ENCODE results near the gene YJU2.
"Not testable (repeated sequence)": the region's sequence is repeated elsewhere in the genome, so short reads cannot be mapped to it uniquely, and the experiment has no call there.

The YJU2 gene

DNA sequence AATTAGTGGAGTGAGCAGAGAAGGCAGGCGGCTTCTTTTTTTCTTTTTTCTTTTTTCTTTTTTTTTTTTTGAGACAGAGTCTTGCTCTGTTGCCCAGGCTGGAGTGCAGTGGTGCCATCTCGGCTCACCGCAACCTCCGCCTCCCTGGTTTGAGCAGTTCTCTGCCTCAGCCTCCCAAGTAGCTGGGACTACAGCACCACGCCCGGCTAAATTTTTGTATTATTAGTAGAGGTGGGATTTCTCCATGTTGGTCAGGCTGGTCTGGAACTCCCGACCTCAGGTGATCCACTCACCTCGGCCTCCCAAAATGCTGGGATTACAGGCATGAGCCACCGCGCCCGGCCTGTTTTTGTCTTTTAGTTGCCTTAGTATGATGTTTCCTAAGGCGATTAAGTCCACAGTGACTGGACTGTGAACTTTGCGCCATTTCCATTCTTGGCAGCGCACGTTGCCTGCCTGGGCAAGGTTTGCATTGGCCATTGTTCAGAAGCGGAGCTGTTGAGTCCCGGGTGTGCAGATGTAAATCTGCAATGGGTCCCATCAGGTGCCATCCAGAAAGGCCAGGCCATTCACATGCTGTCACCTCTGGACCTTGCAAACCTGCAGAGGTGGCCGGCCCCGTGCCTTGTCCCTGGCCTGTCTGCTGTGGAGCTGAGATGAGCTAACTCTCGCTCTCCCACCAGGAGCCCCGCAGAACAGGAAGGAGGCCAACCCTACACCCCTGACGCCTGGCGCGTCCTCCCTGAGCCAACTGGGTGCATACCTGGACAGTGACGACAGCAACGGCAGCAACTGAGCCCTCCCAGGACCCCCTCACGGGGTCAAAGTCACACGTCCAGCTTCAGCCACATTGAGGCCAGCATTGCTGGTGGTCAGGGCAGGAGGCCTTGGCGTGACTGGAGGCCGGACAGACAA lies 21.3 kb downstream of the YJU2 start:
- no peak for DNase-seq (ENCODE audit: low read depth)

DNA sequence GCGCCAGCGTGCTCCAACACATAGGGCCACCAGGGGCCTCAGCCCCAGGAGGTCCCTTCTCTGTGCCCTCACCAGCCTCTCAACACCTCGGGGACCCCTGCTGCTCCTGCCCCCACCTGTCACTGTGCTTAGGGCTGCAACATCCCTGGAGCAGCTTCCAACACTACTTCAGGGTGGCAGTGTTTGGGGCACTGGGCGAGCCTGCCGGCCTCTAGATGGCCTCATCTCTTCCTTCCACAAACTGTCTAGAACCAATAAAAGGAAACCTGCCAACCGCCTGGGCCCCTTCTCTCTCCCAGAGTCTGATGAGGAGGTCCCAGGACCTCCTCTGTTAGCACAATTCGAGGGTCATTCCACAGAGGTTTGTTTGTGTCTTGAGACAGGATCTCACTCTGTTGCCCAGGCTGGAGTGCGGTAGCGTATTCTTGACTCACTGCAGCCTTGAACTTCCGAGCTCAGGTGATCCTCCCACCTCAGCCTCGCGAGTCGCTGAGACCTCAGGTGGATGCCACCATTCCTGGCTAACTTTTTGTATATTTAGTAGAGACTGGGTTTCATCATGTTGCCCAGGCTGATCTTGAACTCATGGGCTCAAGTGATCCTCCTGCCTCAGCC lies 22.0 kb downstream of the YJU2 start:
- DNase-seq (ENCODE audit: low read depth) = no peak

DNA sequence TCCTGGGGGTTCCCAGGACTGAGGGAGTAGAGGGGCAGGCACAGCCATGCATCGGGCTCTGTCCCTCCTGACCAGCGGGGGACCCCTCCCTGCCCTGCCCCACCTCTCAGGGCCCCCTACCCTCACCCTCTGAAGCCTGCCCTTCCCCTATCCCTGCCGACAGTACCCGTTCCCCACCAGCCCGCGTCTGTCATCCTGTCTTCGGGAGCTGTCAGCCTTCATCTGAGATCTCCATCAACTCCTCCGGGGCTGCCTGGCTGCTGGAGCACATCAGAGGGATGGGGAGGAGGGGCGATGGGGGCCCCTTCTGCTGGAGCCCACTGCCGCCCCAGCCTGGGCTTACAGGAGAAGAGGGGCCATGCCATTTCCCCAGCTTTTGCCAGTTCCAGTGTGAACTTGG lies 26.0 kb downstream of the YJU2 start:
- no peak for DNase-seq (ENCODE audit: low read depth)

DNA sequence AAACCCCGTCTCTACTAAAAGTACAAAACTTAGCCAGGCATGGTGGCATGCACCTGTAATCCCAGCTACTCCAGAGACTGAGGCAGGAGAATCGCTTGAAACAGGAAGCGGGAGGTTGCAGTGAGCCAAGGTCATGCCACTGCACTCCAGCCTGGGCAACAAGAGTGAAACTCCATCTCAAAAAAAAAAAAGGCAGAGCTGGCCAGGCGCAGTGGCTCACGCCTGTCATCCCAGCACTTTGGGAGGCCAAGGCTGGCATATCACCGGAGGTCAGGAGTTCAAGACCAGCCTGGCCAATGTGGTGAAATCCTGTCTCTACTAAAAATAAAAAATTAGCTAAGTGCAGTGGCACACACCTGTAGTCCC lies 27.4 kb downstream of the YJU2 start:
- DNase-seq (ENCODE audit: low read depth) = not testable (repeated sequence)

DNA sequence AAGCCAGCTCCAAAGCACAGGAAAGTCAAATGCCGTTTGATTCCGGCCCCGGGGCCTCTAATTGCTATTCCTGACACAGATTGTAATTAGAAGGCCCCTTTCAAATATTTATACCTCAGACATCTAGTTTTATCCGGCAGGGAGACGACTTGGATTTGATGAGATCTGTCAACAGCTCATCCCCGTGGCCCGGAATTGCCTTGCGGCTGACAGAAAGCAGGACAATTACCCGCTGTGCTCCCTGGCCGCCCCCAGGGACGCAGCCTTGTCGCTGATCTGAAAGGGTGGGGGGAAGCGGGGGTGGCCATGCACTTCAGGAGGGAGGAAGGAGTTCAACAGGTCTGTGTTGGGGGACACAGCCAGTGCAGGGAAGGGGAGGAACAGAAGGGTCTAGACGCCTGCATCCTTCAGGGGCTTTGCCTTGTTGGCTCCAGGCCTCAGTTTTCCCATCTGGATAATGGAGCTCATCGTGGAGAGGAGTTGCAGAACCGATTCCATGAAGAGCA lies 30.4 kb downstream of the YJU2 start:
- DNase-seq (ENCODE audit: low read depth) = no peak

DNA sequence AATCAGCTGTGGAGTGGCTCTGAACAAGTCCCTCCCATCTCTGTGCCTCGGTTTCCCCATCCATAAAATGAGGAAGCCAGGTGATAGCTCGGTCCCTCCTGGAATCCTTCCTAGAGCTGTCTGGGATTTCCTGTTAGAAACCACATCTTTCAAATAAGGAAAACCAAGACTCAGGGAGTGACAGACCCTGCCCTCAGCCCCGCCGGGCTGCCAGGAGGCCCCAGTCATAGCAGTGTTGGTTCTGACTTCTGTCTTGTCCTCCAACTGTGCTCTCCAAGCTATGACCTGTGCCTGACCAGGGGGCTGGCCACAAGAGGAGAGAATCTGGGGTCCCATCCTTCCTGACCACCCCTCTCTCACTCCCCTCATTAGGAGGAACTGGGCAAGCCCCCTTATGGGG lies 31.1 kb downstream of the YJU2 start:
- DNase-seq (ENCODE audit: low read depth) = no peak

DNA sequence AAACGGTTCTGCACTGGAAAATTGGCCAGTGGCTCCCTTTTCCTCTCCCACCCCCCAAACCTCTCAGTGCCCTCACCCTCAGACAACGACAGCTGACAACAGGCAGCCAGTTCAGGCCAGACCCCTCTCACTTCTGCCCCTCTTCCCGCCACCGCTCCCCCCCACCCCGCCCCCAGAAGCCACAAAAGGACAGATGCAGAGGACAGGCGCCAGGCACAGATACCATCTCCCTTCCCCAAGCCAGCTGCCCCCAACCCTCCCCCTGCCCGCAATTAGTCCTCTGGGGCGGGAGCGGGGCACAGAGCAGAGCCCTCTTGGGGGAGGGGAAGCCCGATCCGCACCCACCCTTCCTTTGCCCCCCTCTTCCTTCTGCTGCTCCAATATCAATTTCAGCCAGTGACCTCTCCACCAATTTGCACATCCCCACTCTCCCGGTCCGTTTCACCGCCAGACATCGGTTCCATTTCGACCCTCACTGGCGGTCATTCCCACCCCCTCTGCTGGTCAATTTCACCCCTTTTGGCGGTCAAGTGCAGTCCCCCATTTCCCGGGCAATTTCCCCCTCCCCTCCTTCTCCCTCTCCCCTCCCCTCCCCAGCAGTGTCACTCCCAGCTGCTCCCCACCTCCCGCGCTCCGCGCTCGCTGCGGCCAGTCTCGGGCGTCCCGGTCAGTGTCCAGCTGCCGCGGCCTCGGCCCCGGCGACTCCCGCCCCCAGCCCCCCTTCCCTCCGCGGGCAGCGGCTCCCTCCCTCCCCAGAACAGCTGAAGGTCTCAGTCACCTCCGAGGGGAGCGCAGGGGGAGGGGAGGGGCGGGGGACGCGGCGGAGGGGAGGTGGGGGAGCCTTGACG lies 31.8 kb downstream of the YJU2 start, which contains the start of gene SHD:
Gene SHD, plus strand, starts transcription at position 848 of the 848 bp plus-strand sequence. CDS start 798 bp downstream, outside the sequence.
- DNase-seq (ENCODE audit: low read depth) = no peak

DNA sequence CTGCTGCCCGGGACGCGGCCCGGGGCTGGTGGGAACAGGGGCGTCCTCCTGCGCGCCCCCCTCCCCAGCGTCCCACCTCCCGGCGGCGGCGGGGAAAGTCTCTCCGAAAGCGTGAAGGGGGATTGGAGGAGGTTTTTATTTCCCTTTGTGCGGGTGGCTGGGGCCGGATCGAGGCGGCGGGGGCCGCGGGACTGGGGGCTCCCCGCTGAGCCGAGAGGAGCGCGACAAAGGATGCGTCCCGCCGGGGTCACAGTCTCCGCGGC lies 32.3 kb downstream of the YJU2 start:
- DNase-seq (ENCODE audit: low read depth) = no peak

DNA sequence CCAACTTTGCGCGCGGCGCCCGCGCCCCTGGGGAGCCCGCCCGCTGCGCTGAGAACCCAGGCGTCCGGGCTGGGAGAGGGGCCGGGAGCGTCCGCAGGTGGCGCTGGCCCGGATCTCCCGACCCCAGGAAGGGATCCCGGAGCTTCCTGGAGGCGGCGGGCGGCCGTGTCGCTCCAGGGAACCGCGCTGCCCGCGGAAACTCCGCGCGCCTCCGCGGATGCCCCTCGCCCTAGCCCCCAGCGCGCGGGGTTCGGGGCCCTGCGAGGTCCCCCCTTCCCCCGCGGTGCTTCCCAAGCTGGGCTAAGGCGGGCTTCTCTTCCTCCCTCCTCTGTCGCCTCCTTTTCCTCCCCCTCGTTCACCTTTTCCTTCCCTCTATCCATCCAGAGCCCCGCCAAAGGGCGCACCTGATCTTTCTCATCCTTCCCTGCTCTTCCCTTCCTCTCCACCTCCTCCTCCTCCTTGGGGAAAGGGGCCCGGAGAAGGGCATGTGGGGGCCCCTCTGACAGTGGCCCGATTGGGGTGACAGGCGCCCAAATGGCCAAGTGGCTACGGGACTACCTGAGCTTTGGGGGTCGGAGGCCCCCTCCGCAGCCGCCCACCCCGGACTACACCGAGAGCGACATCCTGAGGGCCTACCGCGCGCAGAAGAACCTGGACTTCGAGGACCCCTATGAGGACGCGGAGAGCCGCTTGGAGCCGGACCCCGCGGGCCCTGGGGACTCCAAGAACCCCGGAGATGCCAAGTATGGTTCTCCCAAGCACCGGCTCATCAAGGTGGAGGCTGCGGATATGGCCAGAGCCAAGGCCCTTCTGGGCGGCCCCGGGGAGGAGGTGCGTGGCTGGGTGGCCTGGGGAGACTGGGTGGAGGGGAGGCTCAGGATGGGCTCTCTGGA lies 32.9 kb downstream of the YJU2 start:
- DNase-seq (ENCODE audit: low read depth) = no peak

DNA sequence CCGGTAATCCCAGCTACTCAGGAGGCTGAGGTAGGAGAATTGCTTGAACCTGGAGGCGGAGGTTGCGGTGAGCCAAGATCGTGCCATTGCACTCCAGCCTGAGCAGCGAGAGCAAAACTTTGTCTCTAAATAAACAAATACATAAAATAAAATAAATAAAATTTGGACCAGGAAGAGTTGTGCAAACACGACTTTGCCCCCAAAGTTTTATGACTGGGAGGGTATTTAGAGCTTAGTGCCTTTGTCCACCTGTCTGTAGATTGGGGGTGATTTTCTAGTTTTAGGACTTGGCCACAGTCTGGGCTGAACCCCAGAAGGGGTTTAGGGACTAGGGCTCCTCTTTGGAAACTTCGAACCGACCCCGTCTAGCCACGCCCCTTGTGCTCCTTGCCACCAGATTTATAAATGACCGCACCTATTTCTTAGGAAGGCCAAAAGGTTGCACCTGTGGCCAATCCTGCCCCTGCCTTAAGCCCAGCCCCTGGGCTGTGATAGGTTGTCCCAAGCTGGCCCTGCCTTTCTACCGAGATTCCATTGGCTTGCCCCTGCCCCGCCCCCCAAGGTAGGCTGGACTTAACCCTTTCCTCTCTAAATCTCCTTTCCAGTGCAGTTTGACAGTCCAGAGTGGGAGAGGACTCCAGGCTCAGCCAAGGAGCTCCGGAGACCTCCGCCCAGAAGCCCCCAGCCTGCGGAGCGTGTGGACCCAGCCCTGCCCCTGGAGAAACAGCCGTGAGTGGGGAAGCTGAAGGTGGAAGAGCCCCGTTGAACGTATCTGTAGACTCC lies 37.5 kb downstream of the YJU2 start:
- no peak for DNase-seq (ENCODE audit: low read depth)

DNA sequence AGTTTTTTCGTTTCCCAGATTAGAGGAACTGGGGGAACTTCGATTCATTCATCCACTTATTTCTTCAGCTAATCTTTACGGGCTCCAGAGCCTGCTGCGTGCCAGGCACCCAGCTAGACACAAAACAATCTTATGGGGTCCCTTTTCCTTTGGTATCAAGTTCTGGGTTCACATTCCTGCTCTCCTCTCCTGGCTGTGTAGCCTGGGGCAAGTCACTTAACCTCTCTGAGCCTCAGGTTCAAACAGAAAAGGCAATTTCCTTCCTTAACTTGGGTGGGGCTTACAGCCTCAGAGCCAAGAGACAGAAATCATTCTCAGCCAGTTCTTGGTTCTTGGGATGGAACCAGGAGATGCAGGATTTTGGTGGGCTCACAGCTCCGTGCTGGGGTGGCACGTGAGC lies 38.1 kb downstream of the YJU2 start:
- no peak for DNase-seq (ENCODE audit: low read depth)

DNA sequence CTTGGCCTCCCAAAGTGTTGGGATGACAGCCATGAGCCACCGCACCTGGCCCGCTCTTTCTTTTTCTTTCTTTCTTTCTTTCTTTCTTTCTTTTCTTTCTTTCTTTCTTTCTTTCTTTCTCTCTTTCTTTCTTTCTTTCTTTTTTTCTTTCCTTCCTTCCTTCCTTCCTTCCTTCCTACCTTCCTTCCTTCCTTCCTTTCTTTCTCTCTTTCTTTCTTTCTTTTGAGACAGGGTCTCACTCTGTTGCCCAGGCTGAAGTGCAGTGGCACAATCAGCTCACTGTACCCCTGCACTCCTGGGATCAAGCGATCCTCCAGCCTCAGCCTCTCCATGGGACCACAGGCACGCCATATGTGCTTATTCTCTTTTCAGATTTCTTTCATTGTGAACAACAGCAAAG lies 39.3 kb downstream of the YJU2 start:
- not testable (repeated sequence) for DNase-seq (ENCODE audit: low read depth)

DNA sequence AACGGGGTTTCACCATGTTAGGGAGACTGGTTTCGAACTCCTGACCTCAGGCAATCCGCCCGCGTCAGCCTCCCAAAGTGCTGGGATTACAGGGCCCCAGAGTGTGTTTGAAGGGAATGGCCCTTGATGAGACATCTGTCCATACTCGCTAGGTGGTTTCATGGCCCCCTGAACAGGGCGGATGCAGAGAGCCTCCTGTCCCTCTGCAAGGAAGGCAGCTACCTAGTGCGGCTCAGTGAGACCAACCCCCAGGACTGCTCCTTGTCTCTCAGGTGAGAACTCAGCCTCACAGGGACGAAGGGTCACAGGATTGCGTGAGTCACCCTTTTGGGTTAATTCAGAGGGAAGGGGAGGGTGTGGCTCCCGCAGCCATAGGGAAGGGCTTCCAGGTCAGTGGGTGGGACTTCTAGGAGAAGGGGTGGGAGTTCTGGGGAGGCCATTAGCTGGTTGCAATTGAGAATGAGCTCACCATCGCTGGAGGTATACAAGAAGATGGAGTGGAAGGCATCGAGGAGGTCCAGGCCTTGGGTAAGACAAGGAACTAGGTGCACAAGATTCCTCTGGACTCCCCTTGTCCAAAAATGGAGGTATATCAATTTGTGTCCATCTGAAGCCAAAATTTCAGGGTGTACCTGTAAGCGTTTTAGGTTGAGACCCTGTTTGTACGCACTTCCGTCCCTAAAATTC lies 41.4 kb downstream of the YJU2 start:
- no peak for DNase-seq (ENCODE audit: low read depth)

DNA sequence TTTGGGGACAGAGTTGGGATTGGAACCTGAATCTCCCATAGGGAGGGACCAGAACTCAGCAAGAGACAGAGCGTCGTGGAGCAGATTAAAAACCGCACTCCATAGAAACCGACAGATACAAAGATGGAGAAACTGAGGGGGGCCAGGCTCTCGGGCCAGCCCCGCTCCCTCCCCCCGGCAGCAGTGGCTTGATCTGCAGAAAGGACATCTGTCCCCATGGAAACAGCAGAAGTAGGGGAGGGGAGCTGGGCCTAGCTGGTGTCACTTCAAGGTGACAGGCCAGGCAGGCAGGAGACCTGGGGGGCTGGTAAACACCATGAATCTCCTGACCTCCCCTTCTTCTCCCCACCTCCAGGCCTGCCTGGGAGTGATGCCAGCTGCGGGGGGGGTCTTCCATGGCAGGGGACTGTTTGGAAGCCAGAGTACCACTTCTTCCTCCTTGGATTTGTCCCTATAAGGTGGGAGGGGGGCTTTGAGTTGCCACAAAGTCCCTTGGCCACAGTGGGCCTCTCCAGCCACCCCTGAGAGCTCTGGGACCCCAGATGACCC lies 44.4 kb downstream of the YJU2 start:
- DNase-seq (ENCODE audit: low read depth) = no peak

DNA sequence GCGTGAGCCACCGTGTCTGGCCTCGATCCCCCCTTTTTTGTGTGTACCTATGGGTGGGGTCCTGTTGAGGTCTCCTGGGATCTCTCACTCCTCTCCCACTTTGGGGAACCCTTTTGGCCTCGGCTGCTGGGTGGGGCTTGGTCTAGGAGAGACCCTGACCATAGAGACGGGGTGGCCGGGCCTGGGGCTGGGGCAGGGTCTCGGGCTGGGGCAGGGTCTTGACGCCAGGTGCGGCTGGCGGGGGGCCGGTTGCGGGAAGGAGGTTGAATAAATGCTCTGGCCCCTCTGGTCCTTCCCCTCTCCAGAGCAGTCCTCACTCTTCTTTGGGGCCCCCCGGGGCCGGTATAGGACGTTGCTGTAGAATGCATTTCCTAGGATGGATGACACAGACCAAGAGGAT lies 45.6 kb downstream of the YJU2 start:
- DNase-seq (ENCODE audit: low read depth) = no peak

DNA sequence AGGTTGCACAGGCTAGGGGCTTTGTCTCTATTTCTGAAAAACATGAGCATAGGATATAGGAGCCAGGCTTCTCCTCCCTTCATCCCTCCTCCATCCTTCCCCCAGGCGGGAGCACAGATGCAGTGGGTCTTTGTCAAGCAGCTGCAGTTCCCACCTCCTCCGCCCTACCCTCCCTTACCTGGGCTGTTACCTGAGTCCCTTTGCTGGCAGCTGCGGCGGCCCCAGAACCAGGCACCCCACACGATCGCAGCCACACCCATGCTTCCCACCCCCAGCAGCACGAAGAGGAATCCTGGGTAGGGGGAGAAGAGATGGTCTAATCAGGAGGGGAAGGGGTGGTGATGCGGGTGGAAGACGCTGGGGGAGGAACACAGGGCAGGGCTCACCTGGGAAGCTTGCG lies 47.5 kb downstream of the YJU2 start:
- no peak for DNase-seq (ENCODE audit: low read depth)

DNA sequence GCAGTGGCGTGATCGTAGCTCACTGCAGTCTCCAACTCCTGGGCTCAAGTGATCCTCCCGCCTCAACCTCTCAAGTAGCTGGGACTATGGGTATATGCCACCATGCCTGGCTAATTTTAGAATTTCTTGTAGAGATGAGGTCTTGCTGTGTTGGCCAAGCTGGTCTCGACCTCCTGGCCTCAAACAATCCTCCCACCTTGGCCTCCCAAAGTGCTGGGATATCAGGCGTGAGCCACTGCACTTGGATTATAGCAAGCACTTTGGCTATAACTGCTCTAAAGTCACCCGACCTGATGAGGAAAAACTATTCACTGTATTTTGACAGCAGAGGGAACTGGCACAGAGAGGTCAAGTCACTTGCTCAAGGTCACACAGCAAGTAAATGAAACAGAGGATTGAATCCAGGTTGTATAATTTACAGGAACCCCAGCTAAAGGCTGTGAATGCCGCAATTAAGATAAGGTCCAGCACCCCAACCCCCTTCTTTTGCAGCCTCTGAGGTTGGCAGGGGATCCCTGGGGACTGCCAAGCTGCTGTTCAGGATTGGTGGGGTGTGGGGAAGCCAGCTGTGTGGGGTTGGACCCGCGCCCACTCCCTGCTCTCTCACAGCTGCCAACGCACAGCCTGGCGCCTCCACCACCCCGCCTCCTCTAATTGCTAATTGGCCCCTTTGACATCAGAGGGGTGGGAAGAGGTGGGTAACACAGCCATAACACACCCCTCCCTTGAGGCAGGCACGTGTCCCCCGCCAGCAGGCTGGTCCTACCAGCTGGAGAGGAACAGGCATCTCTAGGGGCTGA lies 49.3 kb downstream of the YJU2 start:
- DNase-seq (ENCODE audit: low read depth) = no peak

DNA sequence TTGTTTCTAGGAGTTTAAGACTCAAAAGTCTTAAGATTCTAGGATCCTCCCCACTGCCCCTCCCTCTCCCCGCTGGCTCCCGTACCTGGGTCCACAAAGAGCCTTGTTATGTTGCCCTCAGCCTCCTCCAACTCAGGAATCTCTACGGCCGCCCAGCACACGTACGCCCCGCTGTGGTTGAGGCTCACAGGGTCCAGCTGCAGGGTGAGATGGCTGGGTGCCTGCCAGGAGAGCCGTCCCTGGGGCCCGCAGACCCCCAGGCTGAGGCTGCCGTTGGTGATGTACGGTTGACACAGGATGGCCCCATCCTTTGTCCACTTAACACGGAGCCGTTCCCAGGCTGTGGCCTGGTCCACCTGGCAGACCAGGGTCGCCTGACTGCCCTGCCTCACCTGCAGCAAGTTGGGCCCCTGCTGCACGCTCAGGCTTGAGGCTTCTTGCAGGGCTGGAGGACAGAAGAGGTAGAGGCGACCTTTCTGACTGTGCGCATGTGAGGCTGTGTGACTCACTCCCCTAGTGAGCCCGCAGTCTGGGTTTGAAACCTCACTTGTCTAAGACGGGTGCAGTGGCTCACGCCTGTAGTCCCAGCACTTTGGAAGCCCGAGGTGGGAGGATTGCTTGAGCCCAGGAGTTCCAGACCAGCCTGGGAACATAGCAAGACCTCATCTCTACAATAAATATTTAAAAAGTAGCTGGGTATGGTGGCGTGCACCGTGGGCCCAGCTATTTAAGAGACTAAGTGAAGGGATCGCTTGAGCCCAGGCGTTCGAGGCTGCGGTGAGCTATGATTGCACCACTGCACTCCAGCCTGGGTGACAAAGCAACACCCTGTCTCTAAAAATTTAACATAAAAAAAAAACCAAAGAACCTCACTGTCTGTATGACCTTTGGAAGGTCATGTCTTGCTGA lies 51.3 kb downstream of the YJU2 start:
- DNase-seq (ENCODE audit: low read depth) = no peak
